H9 (cell line): ENCODE measurements around the gene SH2D3C. TPM values are rescaled to one million over a fixed set of nuclear protein-coding genes. Genes with fewer than 3 reads are reported as not detected.

ENCODE experiments used
- DNase-seq: peaks from one replicate; pipeline ENCODE4 v3.0.0-alpha.2; 2017
- H2AFZ ChIP-seq: one replicate; pipeline ENCODE4 v1.6.1; 2013; ENCODE audit warnings: mild to moderate bottlenecking, low read length, control low read depth, moderate library complexity
- H2AK5ac ChIP-seq: 2 replicates; pipeline ENCODE4 v1.6.1; 2013; ENCODE audit warnings: low read length, control low read depth, mixed read lengths; ENCODE audit not compliant: insufficient read length
- H2BK120ac ChIP-seq: one replicate; pipeline ENCODE4 v1.6.1; 2013; ENCODE audit warnings: low read depth, mild to moderate bottlenecking, low read length, control low read depth, inconsistent platforms; ENCODE audit not compliant: poor library complexity, severe bottlenecking
- H2BK12ac ChIP-seq: 2 replicates; pipeline ENCODE4 v1.6.1; 2013; ENCODE audit warnings: low read length, control low read depth, mixed read lengths, low read depth; ENCODE audit not compliant: insufficient read length
- H2BK15ac ChIP-seq: 2 replicates; pipeline ENCODE4 v1.6.1; 2013; ENCODE audit warnings: low read depth, low read length, control low read depth
- H2BK20ac ChIP-seq: one replicate; pipeline ENCODE4 v1.6.1; 2013; ENCODE audit warnings: low read depth, mild to moderate bottlenecking, low read length, control low read depth, inconsistent platforms; ENCODE audit not compliant: poor library complexity, severe bottlenecking
- H2BK5ac ChIP-seq: 2 replicates; pipeline ENCODE4 v1.6.1; 2013; ENCODE audit warnings: low read length, control low read depth, mixed read lengths; ENCODE audit not compliant: insufficient read length
- H3K14ac ChIP-seq: 2 replicates; pipeline ENCODE4 v1.6.1; 2013; ENCODE audit warnings: low read length, control low read depth; ENCODE audit not compliant: insufficient read depth
- H3K18ac ChIP-seq: 2 replicates; pipeline ENCODE4 v1.6.1; 2013; ENCODE audit warnings: low read depth, mild to moderate bottlenecking, mixed read lengths, low read length, control low read depth; ENCODE audit not compliant: insufficient read length
- H3K23ac ChIP-seq: 2 replicates; pipeline ENCODE4 v1.6.1; 2013; ENCODE audit warnings: low read length, control low read depth, mixed read lengths, low read depth; ENCODE audit not compliant: insufficient read length
- H3K23me2 ChIP-seq: 2 replicates; pipeline ENCODE4 v1.6.1; 2013; ENCODE audit warnings: low read depth, mild to moderate bottlenecking, mixed read lengths, low read length, control low read depth; ENCODE audit not compliant: insufficient read length, poor library complexity, severe bottlenecking
- H3K27ac ChIP-seq: 2 replicates; pipeline ENCODE4 v1.5.1; 2013; ENCODE audit warnings: low read length, control low read depth, mixed read lengths, low read depth; ENCODE audit not compliant: insufficient read length
- H3K27me3 ChIP-seq: 2 replicates; pipeline ENCODE4 v1.6.1; 2013; ENCODE audit warnings: low read length, control low read depth, inconsistent platforms; ENCODE audit not compliant: insufficient read depth
- H3K4ac ChIP-seq: 2 replicates; pipeline ENCODE4 v1.6.1; 2013; ENCODE audit warnings: low read depth, mild to moderate bottlenecking, control low read depth, inconsistent platforms, low read length, moderate library complexity
- H3K4me1 ChIP-seq: 2 replicates; pipeline ENCODE4 v1.6.1; 2013; ENCODE audit warnings: low read length, control low read depth, inconsistent platforms; ENCODE audit not compliant: insufficient read depth
- H3K4me2 ChIP-seq: 2 replicates; pipeline ENCODE4 v1.6.1; 2013; ENCODE audit warnings: low read length, control low read depth, mixed read lengths; ENCODE audit not compliant: insufficient read length, insufficient read depth
- H3K56ac ChIP-seq: 2 replicates; pipeline ENCODE4 v1.6.1; 2013; ENCODE audit warnings: low read depth, mild to moderate bottlenecking, mixed read lengths, low read length, control low read depth; ENCODE audit not compliant: insufficient read length
- H3K79me1 ChIP-seq: 2 replicates; pipeline ENCODE4 v1.6.1; 2013; ENCODE audit warnings: low read depth, mild to moderate bottlenecking, moderate library complexity, low read length, control low read depth, inconsistent platforms; ENCODE audit not compliant: insufficient read depth, poor library complexity, severe bottlenecking
- H3K79me2 ChIP-seq: 2 replicates; pipeline ENCODE4 v1.6.1; 2013; ENCODE audit warnings: low read length, control low read depth, inconsistent platforms; ENCODE audit not compliant: insufficient read depth
- H3K9ac ChIP-seq: 2 replicates; pipeline ENCODE4 v1.6.1; 2013; ENCODE audit warnings: low read length, control low read depth, mixed read lengths; ENCODE audit not compliant: insufficient read length; ENCODE audit errors: extremely low read depth
- H3K9me3 ChIP-seq: one replicate; pipeline ENCODE4 v1.6.1; 2013; ENCODE audit warnings: low read depth, low read length, inconsistent platforms; ENCODE audit not compliant: control insufficient read depth
- H3T11ph ChIP-seq: one replicate; pipeline ENCODE4 v1.6.1; 2013; ENCODE audit warnings: mild to moderate bottlenecking, low read length, control low read depth, inconsistent platforms
- H4K20me1 ChIP-seq: one replicate; pipeline ENCODE4 v1.6.1; 2013; ENCODE audit not compliant: control insufficient read depth, insufficient read length, insufficient read depth
- H4K5ac ChIP-seq: 2 replicates; pipeline ENCODE4 v1.6.1; 2013; ENCODE audit warnings: low read depth, mild to moderate bottlenecking, mixed read lengths, low read length, control low read depth; ENCODE audit not compliant: insufficient read length
- H4K8ac ChIP-seq: replicated peaks from 2 replicates; pipeline ENCODE4 v1.6.1; 2013; ENCODE audit warnings: low read length, control low read depth, mixed read lengths, low read depth; ENCODE audit not compliant: insufficient read length
- H4K91ac ChIP-seq: 2 replicates; pipeline ENCODE4 v1.6.1; 2013; ENCODE audit warnings: low read depth, mild to moderate bottlenecking, moderate library complexity, mixed read lengths, low read length, control low read depth; ENCODE audit not compliant: insufficient read length
- H3K27ac Mint-ChIP-seq, 3 experiments: 2 replicates in 2 of 3; 3 replicates in 1 of 3; pipeline ENCODE4 v1.8.0; 2020 to 2021; ENCODE audit warnings: mixed read lengths in 3 of 3, mild to moderate bottlenecking in 1 of 3, moderate library complexity in 1 of 3
- H3K27me3 Mint-ChIP-seq: 2 replicates; pipeline ENCODE4 v1.8.0; 2021; ENCODE audit warnings: low read depth, mild to moderate bottlenecking, moderate library complexity, mixed read lengths
- H3K36me3 Mint-ChIP-seq, 3 experiments: 2 replicates in 2 of 3; 3 replicates in 1 of 3; pipeline ENCODE4 v1.8.0; 2020 to 2021; ENCODE audit warnings: low read depth in 3 of 3, mixed read lengths in 3 of 3; ENCODE audit not compliant: insufficient read depth in 1 of 3
- H3K4me1 Mint-ChIP-seq, 2 experiments: 2 replicates each; pipeline ENCODE4 v1.8.0; 2020; ENCODE audit warnings: mixed read lengths in 2 of 2
- H3K4me3 Mint-ChIP-seq, 2 experiments: 2 replicates in 1 of 2; 3 replicates in 1 of 2; pipeline ENCODE4 v1.8.0; 2020 to 2021; ENCODE audit warnings: mild to moderate bottlenecking in 2 of 2, mixed read lengths in 2 of 2, moderate library complexity in 1 of 2
- H3K9me3 Mint-ChIP-seq, 2 experiments: 2 replicates in 1 of 2; 3 replicates in 1 of 2; pipeline ENCODE4 v1.8.0; 2020; ENCODE audit warnings: mild to moderate bottlenecking in 2 of 2, mixed read lengths in 2 of 2, moderate library complexity in 1 of 2
- CTCF ChIP-seq: fragments of 200-600 bp; sonication (generic); conservative IDR thresholded peaks from 3 replicates; pipeline ENCODE4 v1.8.0; 2021; ENCODE audit warnings: antibody characterized with exemption, mild to moderate bottlenecking
- WGBS: extraction: QIAGEN DNeasy Blood & Tissue Kit; methylation state at CpG from one replicate; pipeline ENCODE4 v1.1.7; 2013; ENCODE audit warnings: missing lambda C conversion rate, low lambda C conversion rate, mixed read lengths; ENCODE audit not compliant: insufficient read length; ENCODE audit errors: extremely low coverage; 5-methylcytosine and 5-hydroxymethylcytosine counted together
- total RNA-seq: library from RNA; stranded (reverse); gene quantifications from 2 replicates; pipeline ENCODE4 v1.2.1, GENCODE V29; 2021

SH2D3C gene
- total RNA-seq, 1 experiment from 2014 or later, result 1.7 TPM

- no peak overlapping the region for H4K8ac ChIP-seq
- H3K4me2 ChIP-seq, result no peak overlapping the region
- H2AFZ ChIP-seq, result no peak overlapping the region
- no peak overlapping the region for H2BK15ac ChIP-seq
- no peak overlapping the region for H3K18ac ChIP-seq
- H3K9ac ChIP-seq, result no peak overlapping the region
- no peak overlapping the region for H3T11ph ChIP-seq
- no peaks in the 10 kb centered on the region for H3K4me1 Mint-ChIP-seq
- no peak overlapping the region for H3K4me3 Mint-ChIP-seq
- H3K9me3 ChIP-seq, result no peaks in the 10 kb centered on the region
- H3K4ac ChIP-seq, result no peak overlapping the region
- no peak overlapping the region for H2BK5ac ChIP-seq
- no peaks in the 10 kb centered on the region for H3K23me2 ChIP-seq
- no peak overlapping the region for H3K23ac ChIP-seq
- no CpG with 5 or more reads among the region's 10 CpGs for WGBS
- TF ChIP-seq CTCF, result no peak
- H3K14ac ChIP-seq, result no peak overlapping the region
- no peaks in the 10 kb centered on the region for H3K79me1 ChIP-seq
- no peaks in the 10 kb centered on the region; the same call in 1 of the 2 replicates for H3K27me3 Mint-ChIP-seq
- no peaks in the 10 kb centered on the region; a peak in 1 of 5 replicates for H3K9me3 Mint-ChIP-seq
- no peak for DNase-seq
- H3K36me3 Mint-ChIP-seq, result peaks cover 18 to 23% (median 21%) of the 10 kb centered on the region in 3 experiments; a peak in 6 of 7 replicates
- no peaks in the 10 kb centered on the region for H3K4me1 ChIP-seq
- no peak overlapping the region; a peak in 1 of 7 replicates for H3K27ac Mint-ChIP-seq
- H4K20me1 ChIP-seq, result no peaks in the 10 kb centered on the region
- no peaks in the 10 kb centered on the region for H3K79me2 ChIP-seq
- H2BK12ac ChIP-seq, result no peak overlapping the region
- H3K27me3 ChIP-seq, result no peaks in the 10 kb centered on the region
- no peak overlapping the region for H4K5ac ChIP-seq
- H2BK20ac ChIP-seq, result no peak overlapping the region
- H3K27ac ChIP-seq, result no peak overlapping the region
- H4K91ac ChIP-seq, result no peak overlapping the region
- no peak overlapping the region for H2BK120ac ChIP-seq
- H2AK5ac ChIP-seq, result no peak overlapping the region
- H3K56ac ChIP-seq, result no peak overlapping the region
Observed at GRCh38 chr9:127693143-127693542, 85.3 kb downstream of the SH2D3C start.
